Natural killer cell (primary cell): ENCODE data around the gene TEC. TPM values are rescaled to one million over a fixed set of nuclear protein-coding genes. Genes with fewer than 3 reads are reported as not detected.
A peak's percentile ranks its signal among the peaks of the same experiment; 100 is the strongest.

Source experiments
- ATAC-seq, 3 donors: fragments of 150-1000 bp in 2 of 3; fragments of 200-7000 bp in 1 of 3; cut with Tn5 transposase; 1 replicate in 1 of 3; 2 replicates in 2 of 3; pipeline ENCODE4 v1.10.0; 2021; ENCODE audit warnings: mild to moderate bottlenecking in 2 of 3, moderate library complexity in 2 of 3
- DNase-seq, 2 donors: peaks; one replicate each; pipeline versions ENCODE4 v3.0.0 to v3.0.0-alpha.2; 2013 to 2021; ENCODE audit warnings: mixed read lengths in 1 of 2
- H3K27ac ChIP-seq: one replicate; pipeline ENCODE4 v1.5.1; 2013; ENCODE audit warnings: mild to moderate bottlenecking, low read length
- H3K27me3 ChIP-seq: one replicate; pipeline ENCODE4 v1.6.1; 2013; ENCODE audit warnings: low read length; ENCODE audit not compliant: control insufficient read depth, insufficient read depth
- H3K36me3 ChIP-seq: one replicate; pipeline ENCODE4 v1.6.1; 2013; ENCODE audit warnings: low read length; ENCODE audit not compliant: control insufficient read depth, insufficient read depth
- H3K4me1 ChIP-seq: one replicate; pipeline ENCODE4 v1.6.1; 2013; ENCODE audit warnings: low read length; ENCODE audit not compliant: control insufficient read depth, insufficient read depth
- H3K4me3 ChIP-seq: one replicate; pipeline ENCODE4 v1.5.1; 2013; ENCODE audit warnings: low read length
- H3K9me3 ChIP-seq: one replicate; pipeline ENCODE4 v1.6.1; 2013; ENCODE audit warnings: low read length; ENCODE audit not compliant: control insufficient read depth, insufficient read depth
- H3K27ac Mint-ChIP-seq, 2 donors: one replicate each; pipeline ENCODE4 v1.8.0; 2022; ENCODE audit warnings: mild to moderate bottlenecking in 2 of 2, mixed read lengths in 2 of 2, moderate library complexity in 1 of 2
- H3K27me3 Mint-ChIP-seq, 2 donors: one replicate each; pipeline ENCODE4 v1.8.0; 2022; ENCODE audit warnings: low read depth in 2 of 2, mixed read lengths in 2 of 2
- H3K36me3 Mint-ChIP-seq: one replicate; pipeline ENCODE4 v1.8.0; 2022; ENCODE audit warnings: mixed read lengths
- H3K4me1 Mint-ChIP-seq, 2 donors: one replicate each; pipeline ENCODE4 v1.8.0; 2022; ENCODE audit warnings: mixed read lengths in 2 of 2
- H3K4me3 Mint-ChIP-seq: one replicate; pipeline ENCODE4 v1.8.0; 2022; ENCODE audit warnings: mild to moderate bottlenecking, moderate library complexity, mixed read lengths
- H3K9me3 Mint-ChIP-seq, 2 donors: one replicate each; pipeline ENCODE4 v1.8.0; 2022; ENCODE audit warnings: mixed read lengths in 2 of 2
- CTCF ChIP-seq: fragments of 200-600 bp; IDR thresholded peaks from one replicate; pipeline ENCODE4 v1.8.0; 2022; ENCODE audit warnings: antibody characterized with exemption
- whole genome bisulfite sequencing: methylation state at CpG from one replicate; pipeline ENCODE4 v1.1.7; 2013; ENCODE audit warnings: missing lambda C conversion rate; ENCODE audit not compliant: insufficient coverage; 5-methylcytosine and 5-hydroxymethylcytosine counted together
- intact Hi-C: fragments of 100-400 bp; cut with micrococcal nuclease; formaldehyde crosslinking; loops from one replicate; pipeline ENCODE4 v1.14.2; 2022
- total RNA-seq, 4 donors: library from RNA; stranded (reverse); fragments of 120-200 nt in 1 of 4; gene quantifications; one replicate each; pipeline versions ENCODE4 v1.2.3 to v1.2.4, GENCODE V29; 2013 to 2022

Gene TEC
- total RNA-seq, 3 donors from 2014 or later (not counting 1 experiment from before 2014, with no cell fraction given): 4.0 to 7.4 (median 4.7) TPM

GRCh38 chr4:48244665-48245064 is 25.0 kb downstream of the TEC start:
- intact Hi-C loops: no loop called here
- H3K27me3 ChIP-seq: no peaks in the 10 kb centered on the region
- no peak overlapping the region for H3K27ac ChIP-seq
- H3K4me1 ChIP-seq: no peaks in the 10 kb centered on the region
- H3K27me3 Mint-ChIP-seq: no peaks in the 10 kb centered on the region
- H3K4me1 Mint-ChIP-seq: peaks cover 13% of the 10 kb centered on the region in 2 donors
- H3K36me3 ChIP-seq: no peaks in the 10 kb centered on the region
- ATAC-seq: no peak
- DNase-seq: no peak
- no peaks in the 10 kb centered on the region for H3K9me3 ChIP-seq
- no peak for TF ChIP-seq CTCF
- H3K9me3 Mint-ChIP-seq: no peaks in the 10 kb centered on the region
- H3K27ac Mint-ChIP-seq: no peak overlapping the region
- H3K36me3 Mint-ChIP-seq: no peaks in the 10 kb centered on the region
- 100% methylated on average over 4 of the region's 4 CpGs for WGBS
- no peak overlapping the region for H3K4me3 Mint-ChIP-seq
- no peak overlapping the region for H3K4me3 ChIP-seq

- H3K4me1 ChIP-seq: no peaks in the 10 kb centered on the region
- no peak overlapping the region for H3K27ac Mint-ChIP-seq
- H3K36me3 ChIP-seq: no peaks in the 10 kb centered on the region
- intact Hi-C loops: no loop called here
- no peak overlapping the region for H3K27ac ChIP-seq
- no peak overlapping the region for H3K4me3 Mint-ChIP-seq
- DNase-seq: no peak
- WGBS: 88% methylated on average over 2 of the region's 2 CpGs
- peaks cover 13% of the 10 kb centered on the region in 2 donors for H3K4me1 Mint-ChIP-seq
- no peaks in the 10 kb centered on the region for H3K27me3 Mint-ChIP-seq
- H3K27me3 ChIP-seq: no peaks in the 10 kb centered on the region
- H3K36me3 Mint-ChIP-seq: no peaks in the 10 kb centered on the region
- no peaks in the 10 kb centered on the region for H3K9me3 Mint-ChIP-seq
- no peak for ATAC-seq
- no peak overlapping the region for H3K4me3 ChIP-seq
- H3K9me3 ChIP-seq: no peaks in the 10 kb centered on the region
- no peak for TF ChIP-seq CTCF
Measured at GRCh38 chr4:48243887-48244286, 25.8 kb downstream of the TEC start.

DNA sequence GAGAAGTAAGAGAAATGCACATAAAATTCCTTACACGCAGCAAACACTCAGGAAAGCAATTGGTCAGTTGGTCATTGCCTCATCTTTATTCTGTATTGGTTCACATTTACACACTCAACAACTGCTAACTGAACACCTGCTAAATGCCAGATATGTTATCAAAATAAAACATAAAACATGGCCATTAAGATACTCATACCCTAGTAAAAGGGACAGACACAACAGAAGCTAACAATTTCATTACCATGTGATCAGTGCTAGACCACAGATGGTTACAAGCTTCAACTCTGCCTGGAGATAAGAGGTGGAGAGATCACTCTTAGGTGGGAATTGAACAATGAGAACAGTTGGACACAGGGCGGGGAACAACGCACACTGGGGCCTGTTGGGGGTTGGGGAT is 26.2 kb downstream of the TEC start:
- Histone ChIP-seq H3K36me3 (no peaks in the 10 kb centered on the region), H3K27ac (no peak overlapping the region), H3K27me3 (no peaks in the 10 kb centered on the region), H3K9me3 (no peaks in the 10 kb centered on the region), H3K4me3 (no peak overlapping the region), H3K4me1 (no peaks in the 10 kb centered on the region)
- ATAC-seq: peak in 1 of 3 donors; percentile 29
- intact Hi-C loops: no loop called here
- no peak for DNase-seq
- Mint-ChIP-seq H3K27me3 (no peaks in the 10 kb centered on the region), H3K9me3 (no peaks in the 10 kb centered on the region), H3K27ac (no peak overlapping the region), H3K4me1 (peaks cover 13% of the 10 kb centered on the region in 2 donors), H3K4me3 (no peak overlapping the region), H3K36me3 (no peaks in the 10 kb centered on the region)
- WGBS: 90% methylated on average over 3 of the region's 3 CpGs
- TF ChIP-seq CTCF: no peak

DNA sequence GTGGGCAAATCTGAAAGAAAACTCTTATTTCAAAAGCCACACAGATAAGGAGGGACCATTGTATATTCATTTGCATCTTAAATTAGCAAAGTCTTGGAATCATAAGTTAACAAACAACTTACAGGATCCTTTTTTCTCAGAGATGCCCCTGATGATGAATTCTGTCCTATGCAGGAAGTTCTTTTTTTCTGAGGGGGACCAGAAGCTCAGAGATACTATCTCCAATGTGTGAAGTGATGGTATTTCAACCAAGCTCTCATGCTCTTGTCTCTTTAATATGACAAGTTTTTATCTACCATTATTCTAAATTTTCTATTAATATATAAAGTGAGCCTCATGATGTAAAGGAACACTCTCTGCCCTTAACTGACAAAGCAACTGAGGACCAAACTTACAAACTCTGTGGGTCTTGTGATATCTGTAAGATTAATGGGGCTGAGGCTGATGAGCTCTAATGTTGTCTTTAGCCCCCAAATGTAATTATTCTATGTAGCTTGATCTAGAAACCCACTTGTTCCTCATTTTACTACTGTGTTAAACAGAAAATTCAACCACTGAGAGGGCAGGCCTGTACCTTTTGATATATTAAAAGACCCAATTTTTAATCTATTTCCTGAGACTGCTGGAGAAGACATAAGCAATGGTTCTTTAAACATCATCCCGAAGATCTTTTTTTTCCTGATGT is 27.0 kb downstream of the TEC start:
- no peaks in the 10 kb centered on the region for H3K4me1 ChIP-seq
- TF ChIP-seq CTCF: no peak
- WGBS: 55% methylated on average over 1 of the region's 1 CpG
- Mint-ChIP-seq H3K27me3 (no peaks in the 10 kb centered on the region), H3K9me3 (no peaks in the 10 kb centered on the region), H3K36me3 (no peaks in the 10 kb centered on the region), H3K4me1 (peaks cover 18 to 19% of the 10 kb centered on the region in 2 donors), H3K27ac (no peak overlapping the region), H3K4me3 (no peak overlapping the region)
- peak in 1 of 3 donors; percentile 59 for ATAC-seq
- H3K27ac ChIP-seq: no peak overlapping the region
- no peak overlapping the region for H3K4me3 ChIP-seq
- intact Hi-C loops: no loop called here
- DNase-seq: no peak
- H3K27me3 ChIP-seq: no peaks in the 10 kb centered on the region
- H3K36me3 ChIP-seq: no peaks in the 10 kb centered on the region
- no peaks in the 10 kb centered on the region for H3K9me3 ChIP-seq
